HepG2 (cell line): Measurements from ENCODE around the gene NRL. TPM values are rescaled to one million over a fixed set of nuclear protein-coding genes. Genes with fewer than 3 reads are reported as not detected.
A peak's percentile ranks its signal among the peaks of the same experiment; 100 is the strongest.

ENCODE experiments used
- ARHGAP35 ChIP-seq: sonication (generic); formaldehyde crosslinking; IDR thresholded peaks from 2 replicates; pipeline ENCODE4 v1.9.0; 2022; ENCODE audit warnings: mild to moderate bottlenecking, inconsistent platforms, moderate library complexity, missing genetic modification reagents, borderline replicate concordance
- CCAR2 ChIP-seq: fragments of 200-400 bp; formaldehyde crosslinking; optimal IDR thresholded peaks from 2 replicates; pipeline ENCODE3; 2018; ENCODE audit warnings: low read depth, mild to moderate bottlenecking, low read length, moderate library complexity
- CENPX ChIP-seq: sonication (generic); formaldehyde crosslinking; IDR thresholded peaks from 2 replicates; pipeline ENCODE4 v1.9.0; 2021; ENCODE audit warnings: mild to moderate bottlenecking, missing genetic modification reagents, moderate library complexity
- CHD4 ChIP-seq: fragments of 200-600 bp; sonication (generic); IDR thresholded peaks from 2 replicates; pipeline ENCODE4 v1.7.0; 2017; ENCODE audit warnings: mild to moderate bottlenecking, low read length, borderline replicate concordance
- KDM3A ChIP-seq: IDR thresholded peaks from 2 replicates; pipeline ENCODE4 v1.6.1; 2018; ENCODE audit warnings: low read depth, missing compliant biosample characterization
- MEF2D ChIP-seq: sonication (generic); formaldehyde crosslinking; IDR thresholded peaks from 2 replicates; pipeline ENCODE4 v1.5.1; 2020; ENCODE audit warnings: mild to moderate bottlenecking, missing genetic modification reagents
- MLX ChIP-seq: IDR thresholded peaks from 2 replicates; pipeline ENCODE4 v1.6.1; 2016
- MTF2 ChIP-seq: sonication (generic); formaldehyde crosslinking; IDR thresholded peaks from 2 replicates; pipeline ENCODE4 v1.5.0; 2020; ENCODE audit warnings: missing genetic modification reagents, borderline replicate concordance
- NBN ChIP-seq: fragments of 450-650 bp; conservative IDR thresholded peaks from 2 replicates; pipeline ENCODE4 v1.6.1; 2017
- PAXIP1 ChIP-seq: sonication (generic); formaldehyde crosslinking; conservative IDR thresholded peaks from 2 replicates; pipeline ENCODE4 v1.4.0; 2020; ENCODE audit warnings: mild to moderate bottlenecking, missing genetic modification reagents, moderate library complexity
- SRY ChIP-seq: sonication (generic); formaldehyde crosslinking; IDR thresholded peaks from 2 replicates; pipeline ENCODE4 v1.8.0; 2022; ENCODE audit warnings: mild to moderate bottlenecking, missing genetic modification reagents
- ZBTB1 ChIP-seq: sonication (generic); formaldehyde crosslinking; IDR thresholded peaks from 2 replicates; pipeline ENCODE4 v1.4.0; 2020; ENCODE audit warnings: missing genetic modification reagents, borderline replicate concordance
- ZNF142 ChIP-seq: sonication (generic); formaldehyde crosslinking; IDR thresholded peaks from 2 replicates; pipeline ENCODE4 v1.4.0; 2020; ENCODE audit warnings: missing genetic modification reagents
- ZNF44 ChIP-seq: sonication (generic); formaldehyde crosslinking; IDR thresholded peaks from 2 replicates; pipeline ENCODE4 v1.5.1; 2020; ENCODE audit warnings: mild to moderate bottlenecking, missing genetic modification reagents
- ZNF574 ChIP-seq: sonication (generic); formaldehyde crosslinking; IDR thresholded peaks from 2 replicates; pipeline ENCODE4 v1.4.0; 2020; ENCODE audit warnings: missing genetic modification reagents
- ZNF788 ChIP-seq: sonication (generic); formaldehyde crosslinking; IDR thresholded peaks from 2 replicates; pipeline ENCODE4 v1.5.0; 2020; ENCODE audit warnings: mild to moderate bottlenecking, missing genetic modification reagents, borderline replicate concordance
- ZSCAN20 ChIP-seq: sonication (generic); formaldehyde crosslinking; IDR thresholded peaks from 2 replicates; pipeline ENCODE4 v1.4.0; 2020; ENCODE audit warnings: missing genetic modification reagents, mild to moderate bottlenecking, borderline replicate concordance
- ZSCAN31 ChIP-seq: sonication (generic); formaldehyde crosslinking; IDR thresholded peaks from 2 replicates; pipeline ENCODE4 v1.5.0; 2020; ENCODE audit warnings: low read depth, mild to moderate bottlenecking, missing genetic modification reagents
- polyA plus RNA-seq, 8 experiments: library from polyadenylated mRNA; depleted of rRNA in 3 of 8; stranded (reverse) in 7 of 8; unstranded in 1 of 8; fragments of >200 nt; fragmentation: Illumina TruSeq in 4 of 8; extraction: Trizol in 4 of 8; gene quantifications; 2 replicates each; pipeline versions ENCODE4 v1.2.1 to v1.2.3, GENCODE V29; 2011 to 2016; ENCODE audit warnings: low read depth in 4 of 8, missing spikeins in 1 of 8, mixed read lengths in 1 of 8; ENCODE audit not compliant: insufficient read depth in 1 of 8
- total RNA-seq, 5 experiments: library from RNA; depleted of rRNA; stranded (reverse); fragments of >200 nt; fragmentation: Illumina TruSeq; extraction: Trizol; gene quantifications; 2 replicates each; pipeline ENCODE4 v1.2.3, GENCODE V29; 2016; ENCODE audit warnings: low read depth in 1 of 5

NRL gene
- total and polyA plus RNA-seq, 2 of the 13 experiments (the other 11 are each of a cell fraction or from before 2014, with no cell fraction given), result 2.5 to 4.7 TPM

GRCh38 chr14:24129410-24129998, 14.8 kb upstream of the NRL start (continued):
- no peak for TF ChIP-seq ZNF142
- TF ChIP-seq KDM3A, result no peak
- TF ChIP-seq CCAR2, result no peak
- TF ChIP-seq ZBTB1, result no peak
- TF ChIP-seq ARHGAP35 (CRISPR knock-in tag), result no peak
- TF ChIP-seq ZNF44, result no peak
- TF ChIP-seq ZSCAN31 (CRISPR knock-in tag), result no peak
- TF ChIP-seq MLX (CRISPR knock-in tag), result no peak
- no peak; the same call in 1 of the 2 replicates for TF ChIP-seq CHD4
- no peak for TF ChIP-seq ZSCAN20 (CRISPR knock-in tag)
- no peak for TF ChIP-seq MTF2
- TF ChIP-seq PAXIP1 (CRISPR knock-in tag), result no peak
- TF ChIP-seq MEF2D, result 0 out of 2 replicates have a peak, but pooled peaks have one; percentile 14
- TF ChIP-seq SRY (CRISPR knock-in tag), result no peak
- TF ChIP-seq ZNF788 (CRISPR knock-in tag), result no peak
- no peak for TF ChIP-seq CENPX
- TF ChIP-seq NBN, result no peak
- peak; percentile 37 for TF ChIP-seq ZNF574 (CRISPR knock-in tag)
